Measurements from ENCODE around the gene KCTD2.

The KCTD2 gene

DNA sequence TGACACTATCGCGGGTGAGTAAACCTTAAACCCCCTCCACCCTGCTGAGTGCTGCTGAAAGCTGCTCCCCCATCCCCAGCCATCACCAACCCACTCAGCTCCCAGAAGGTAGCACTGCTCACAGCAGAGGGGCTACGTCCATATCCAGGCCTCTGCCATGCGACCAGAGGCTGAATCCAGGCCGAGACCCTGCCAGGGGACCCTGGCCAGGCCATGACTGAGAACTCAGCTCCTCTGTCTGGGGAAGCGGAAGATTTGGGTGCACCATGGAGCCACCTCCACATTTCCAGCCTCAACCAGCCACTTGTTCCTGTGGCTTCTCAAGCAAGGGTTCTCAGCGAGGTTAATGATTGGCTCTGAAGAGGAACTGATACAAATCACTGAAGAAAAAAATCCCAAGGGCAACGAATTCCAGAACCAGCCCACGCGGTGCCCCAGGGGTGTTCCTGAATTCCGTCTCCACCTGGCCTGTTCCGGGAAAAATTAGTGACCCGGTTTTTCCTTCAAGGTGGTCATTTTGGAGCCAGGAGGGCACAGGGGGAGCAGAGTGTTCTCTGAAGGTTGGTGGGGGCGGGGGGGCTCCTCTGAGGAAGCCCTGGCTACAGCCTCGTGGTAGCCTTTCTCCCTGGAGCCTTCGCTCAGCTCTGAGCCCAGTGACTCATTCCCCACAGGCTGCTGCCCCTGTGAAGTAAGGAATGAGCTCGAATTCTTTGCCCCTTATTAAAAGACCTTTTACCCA lies 31.4 kb downstream of the KCTD2 start:
- H3K27ac ChIP-seq (replicated peaks), result no peak overlapping the region
- no peak overlapping the region for H3K4me3 ChIP-seq (replicated peaks; ENCODE audit: insufficient read depth, low read length)
- no peak for TF ChIP-seq CTCF (IDR thresholded peaks at IDR 0.05; ENCODE audit: insufficient read depth, low read length)
- TF ChIP-seq GABPA (IDR thresholded peaks at IDR 0.05; ENCODE audit: low read depth), result no peak
- no peak for TF ChIP-seq POLR2AphosphoS5 (IDR thresholded peaks at IDR 0.05; ENCODE audit: low read depth)
- no peak for DNase-seq (ENCODE audit: low read depth in 1 of 2, low spot score in 1 of 2)
- H3K27me3 ChIP-seq (ENCODE audit: insufficient read depth, poor library complexity, severe bottlenecking), result no peaks in the 10 kb centered on the region

DNA sequence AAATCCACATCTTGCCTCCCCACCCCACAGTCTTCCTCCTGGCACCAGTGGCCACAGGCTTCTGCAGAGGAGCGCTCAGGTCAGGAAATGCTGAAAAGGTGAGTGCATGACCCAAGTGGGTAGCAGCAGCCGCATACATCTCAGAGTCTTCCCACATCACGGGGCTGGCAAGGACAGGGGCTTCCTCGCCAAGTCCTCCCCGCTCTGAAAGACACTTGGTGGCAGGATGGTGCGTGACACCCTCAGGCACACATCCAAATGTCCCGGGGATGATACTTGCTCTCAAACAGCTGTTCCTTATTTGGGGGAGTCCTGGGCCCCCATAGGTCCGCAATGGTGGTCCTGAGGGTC lies 32.0 kb downstream of the KCTD2 start:
- no peak overlapping the region for H3K27ac ChIP-seq (replicated peaks)

DNA sequence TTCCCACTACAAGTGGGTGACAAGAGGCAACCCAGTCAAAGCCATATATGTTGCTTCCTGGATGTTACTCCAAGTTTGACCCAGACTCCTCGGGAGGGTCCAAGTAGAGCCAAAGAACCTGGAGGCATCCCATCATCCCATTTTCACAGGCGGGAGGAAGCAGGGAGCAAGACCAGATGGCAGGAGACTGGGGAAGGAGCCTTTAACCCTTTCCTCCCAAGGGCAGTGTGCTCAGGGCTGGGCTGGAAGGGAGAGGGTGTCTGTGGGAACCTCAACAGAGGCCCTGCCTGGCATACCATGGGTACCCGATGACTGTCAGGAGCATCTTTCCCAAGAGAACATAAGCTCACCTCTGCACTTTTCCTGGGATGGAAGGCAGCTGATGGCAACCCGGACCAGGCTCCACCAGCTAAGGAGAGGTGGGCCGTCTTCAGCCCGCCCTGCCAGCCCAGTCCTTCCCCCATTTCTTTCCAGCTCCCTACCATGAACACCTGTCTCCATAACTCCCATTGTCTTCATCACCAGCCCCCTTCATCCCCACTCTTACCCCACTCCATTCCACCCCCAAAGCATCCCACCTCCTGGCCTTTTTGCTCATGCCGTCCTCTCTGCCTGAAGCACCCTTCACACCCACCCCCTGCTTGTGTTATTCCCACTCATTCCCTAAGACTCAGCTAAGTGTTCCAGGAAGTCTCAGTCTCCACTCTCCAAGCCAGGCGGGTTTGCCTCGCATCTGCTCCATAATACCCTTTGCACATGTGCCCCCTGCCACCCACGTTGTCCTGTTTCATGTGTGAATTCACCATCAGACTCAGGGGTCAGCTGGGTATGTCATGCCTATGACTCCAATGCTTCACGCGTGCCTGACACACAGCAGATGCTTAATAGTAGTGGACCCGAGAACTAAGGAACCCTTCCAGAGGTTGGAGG lies 34.9 kb downstream of the KCTD2 start:
- H3K27ac ChIP-seq (replicated peaks), result no peak overlapping the region

More for the DNA sequence above, 32.0 kb downstream of the KCTD2 start:
- Histone ChIP-seq H3K27me3 (ENCODE audit: insufficient read depth, poor library complexity, severe bottlenecking) (no peaks in the 10 kb centered on the region), H3K4me3 (replicated peaks; ENCODE audit: insufficient read depth, low read length) (no peak overlapping the region)
- DNase-seq (ENCODE audit: low read depth in 1 of 2, low spot score in 1 of 2), result no peak
- no peak for TF ChIP-seq REST (IDR thresholded peaks at IDR 0.05; ENCODE audit: insufficient replicate concordance, low read depth)

GRCh38 chr17:75082683-75083082 lies 35.7 kb downstream of the KCTD2 start:
- no peak for DNase-seq (ENCODE audit: low read depth in 1 of 2, low spot score in 1 of 2)
- no peak overlapping the region for H3K27ac ChIP-seq (replicated peaks)
- TF ChIP-seq REST (IDR thresholded peaks at IDR 0.05; ENCODE audit: insufficient replicate concordance, low read depth) (no peak), CTCF (IDR thresholded peaks at IDR 0.05; ENCODE audit: insufficient read depth, low read length) (no peak), POLR2AphosphoS5 (IDR thresholded peaks at IDR 0.05; ENCODE audit: low read depth) (no peak), SPI1 (IDR thresholded peaks at IDR 0.05; ENCODE audit: borderline replicate concordance, low read depth) (no peak), GABPA (IDR thresholded peaks at IDR 0.05; ENCODE audit: low read depth) (no peak)
- no peaks in the 10 kb centered on the region for H3K27me3 ChIP-seq (ENCODE audit: insufficient read depth, poor library complexity, severe bottlenecking)
- H3K4me3 ChIP-seq (replicated peaks; ENCODE audit: insufficient read depth, low read length), result no peak overlapping the region

More for the DNA sequence above, 34.9 kb downstream of the KCTD2 start:
- no peak for TF ChIP-seq GABPA (IDR thresholded peaks at IDR 0.05; ENCODE audit: low read depth)
- no peak for TF ChIP-seq CTCF (IDR thresholded peaks at IDR 0.05; ENCODE audit: insufficient read depth, low read length)
- TF ChIP-seq SPI1 (IDR thresholded peaks at IDR 0.05; ENCODE audit: borderline replicate concordance, low read depth), result no peak
- Histone ChIP-seq H3K4me3 (replicated peaks; ENCODE audit: insufficient read depth, low read length) (no peak overlapping the region), H3K27me3 (ENCODE audit: insufficient read depth, poor library complexity, severe bottlenecking) (no peaks in the 10 kb centered on the region)
- DNase-seq (ENCODE audit: low read depth in 1 of 2, low spot score in 1 of 2), result no peak
